Endothelial cell (in vitro differentiated cells): ENCODE results near the gene HOXD3. TPM values are rescaled to one million over a fixed set of nuclear protein-coding genes. Genes with fewer than 3 reads are reported as not detected.

Source experiments
- DNase-seq: peaks from one replicate; pipeline ENCODE4 v3.0.0; 2021; ENCODE audit warnings: low spot score
- H3K27ac Mint-ChIP-seq: one replicate; pipeline ENCODE4 v1.8.0; 2021; ENCODE audit warnings: mixed read lengths, inconsistent platforms; ENCODE audit not compliant: unreplicated experiment
- H3K27me3 Mint-ChIP-seq: one replicate; pipeline ENCODE4 v1.8.0; 2021; ENCODE audit warnings: mild to moderate bottlenecking, moderate library complexity, mixed read lengths, inconsistent platforms; ENCODE audit not compliant: unreplicated experiment
- H3K36me3 Mint-ChIP-seq: one replicate; pipeline ENCODE4 v1.8.0; 2021; ENCODE audit warnings: mild to moderate bottlenecking, low read depth, mixed read lengths, inconsistent platforms; ENCODE audit not compliant: unreplicated experiment
- H3K4me1 Mint-ChIP-seq: one replicate; pipeline ENCODE4 v1.8.0; 2021; ENCODE audit warnings: mild to moderate bottlenecking, mixed read lengths, inconsistent platforms; ENCODE audit not compliant: unreplicated experiment
- H3K4me3 Mint-ChIP-seq: one replicate; pipeline ENCODE4 v1.8.0; 2021; ENCODE audit warnings: mild to moderate bottlenecking, mixed read lengths, inconsistent platforms; ENCODE audit not compliant: unreplicated experiment
- H3K9me3 Mint-ChIP-seq: one replicate; pipeline ENCODE4 v1.8.0; 2021; ENCODE audit warnings: mixed read lengths, inconsistent platforms; ENCODE audit not compliant: unreplicated experiment
- total RNA-seq: library from RNA; stranded (reverse); fragmentation: NEBNext Ultra II Directional; extraction: Animal tissue kit (Norgen Biotek cat#: 25700); gene quantifications from one replicate; pipeline ENCODE4 v1.2.1, GENCODE V29; 2021; ENCODE audit not compliant: unreplicated experiment
- TF ChIP-seq, protein P1 (sequence below): fragments of 200-600 bp; sonication (generic); IDR thresholded peaks from one replicate; pipeline ENCODE4 v1.5.0; 2021; ENCODE audit warnings: antibody characterized with exemption; ENCODE audit not compliant: unreplicated experiment

Gene HOXD3
- total RNA-seq, 1 donor from 2014 or later: 4.1 TPM

DNA sequence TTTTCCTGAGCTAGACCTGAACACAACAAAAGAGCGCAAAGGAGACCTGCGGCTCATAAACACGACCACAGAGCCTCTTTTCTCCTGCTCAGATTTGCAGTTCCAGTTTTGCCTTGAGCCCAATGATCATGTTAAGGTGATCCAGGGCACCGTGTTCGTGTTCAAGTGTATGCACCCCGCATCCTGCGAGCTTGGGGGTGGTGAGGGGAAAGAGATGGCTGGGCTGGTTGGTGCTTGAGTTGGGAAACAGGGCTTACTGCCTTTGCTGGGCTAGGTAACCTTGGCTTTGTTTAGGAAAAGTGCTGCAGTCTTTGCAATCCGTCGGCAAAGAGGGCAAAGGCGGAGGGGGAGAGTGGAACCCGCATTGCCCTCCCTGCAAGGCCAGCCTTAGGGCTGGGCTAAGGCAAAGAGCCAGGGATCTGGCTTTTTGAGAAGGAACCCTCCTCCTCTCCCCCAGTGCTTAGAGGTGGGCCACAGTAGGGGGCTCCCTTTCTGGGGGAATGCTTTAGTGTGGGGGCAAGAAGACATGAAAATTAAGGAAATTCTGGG, 39.2 kb upstream of the HOXD3 start:
- Mint-ChIP-seq H3K36me3 (no peaks in the 10 kb centered on the region), H3K4me1 (peaks cover 13% of the 10 kb centered on the region), H3K27me3 (peaks cover 55% of the 10 kb centered on the region), H3K4me3 (no peak overlapping the region), H3K9me3 (no peaks in the 10 kb centered on the region), H3K27ac (no peak overlapping the region)
- TF ChIP-seq, protein P1, sequence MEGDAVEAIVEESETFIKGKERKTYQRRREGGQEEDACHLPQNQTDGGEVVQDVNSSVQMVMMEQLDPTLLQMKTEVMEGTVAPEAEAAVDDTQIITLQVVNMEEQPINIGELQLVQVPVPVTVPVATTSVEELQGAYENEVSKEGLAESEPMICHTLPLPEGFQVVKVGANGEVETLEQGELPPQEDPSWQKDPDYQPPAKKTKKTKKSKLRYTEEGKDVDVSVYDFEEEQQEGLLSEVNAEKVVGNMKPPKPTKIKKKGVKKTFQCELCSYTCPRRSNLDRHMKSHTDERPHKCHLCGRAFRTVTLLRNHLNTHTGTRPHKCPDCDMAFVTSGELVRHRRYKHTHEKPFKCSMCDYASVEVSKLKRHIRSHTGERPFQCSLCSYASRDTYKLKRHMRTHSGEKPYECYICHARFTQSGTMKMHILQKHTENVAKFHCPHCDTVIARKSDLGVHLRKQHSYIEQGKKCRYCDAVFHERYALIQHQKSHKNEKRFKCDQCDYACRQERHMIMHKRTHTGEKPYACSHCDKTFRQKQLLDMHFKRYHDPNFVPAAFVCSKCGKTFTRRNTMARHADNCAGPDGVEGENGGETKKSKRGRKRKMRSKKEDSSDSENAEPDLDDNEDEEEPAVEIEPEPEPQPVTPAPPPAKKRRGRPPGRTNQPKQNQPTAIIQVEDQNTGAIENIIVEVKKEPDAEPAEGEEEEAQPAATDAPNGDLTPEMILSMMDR: no peak
- no peak for DNase-seq

DNA sequence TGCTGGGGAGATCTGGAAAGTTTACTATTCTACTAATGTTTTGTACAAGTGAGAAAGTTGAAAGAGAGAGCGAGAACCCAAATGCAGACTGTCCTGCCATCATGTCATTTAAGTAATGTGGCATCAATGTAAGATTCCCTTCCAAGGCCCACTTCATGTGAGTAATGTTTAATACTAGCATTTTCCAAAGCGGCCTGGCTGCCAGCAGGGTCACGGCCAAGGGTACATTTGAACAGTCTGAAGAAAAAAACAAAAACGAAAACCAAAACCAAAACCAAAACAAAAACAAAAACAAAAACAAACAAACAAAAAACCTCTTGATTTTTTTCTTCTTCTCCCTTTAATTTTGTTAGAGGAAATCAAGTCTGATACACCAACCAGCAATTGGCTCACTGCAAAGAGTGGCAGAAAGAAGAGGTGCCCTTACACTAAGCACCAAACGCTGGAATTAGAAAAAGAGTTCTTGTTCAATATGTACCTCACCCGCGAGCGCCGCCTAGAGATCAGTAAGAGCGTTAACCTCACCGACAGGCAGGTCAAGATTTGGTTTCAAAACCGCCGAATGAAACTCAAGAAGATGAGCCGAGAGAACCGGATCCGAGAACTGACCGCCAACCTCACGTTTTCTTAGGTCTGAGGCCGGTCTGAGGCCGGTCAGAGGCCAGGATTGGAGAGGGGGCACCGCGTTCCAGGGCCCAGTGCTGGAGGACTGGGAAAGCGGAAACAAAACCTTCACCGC, 38.3 kb upstream of the HOXD3 start:
- Mint-ChIP-seq H3K4me3 (no peak overlapping the region), H3K27me3 (peaks cover 52% of the 10 kb centered on the region), H3K4me1 (peaks cover 14% of the 10 kb centered on the region), H3K9me3 (no peaks in the 10 kb centered on the region), H3K27ac (no peak overlapping the region), H3K36me3 (no peaks in the 10 kb centered on the region)
- no peak for DNase-seq
- TF ChIP-seq, protein P1: peak; percentile 64

DNA sequence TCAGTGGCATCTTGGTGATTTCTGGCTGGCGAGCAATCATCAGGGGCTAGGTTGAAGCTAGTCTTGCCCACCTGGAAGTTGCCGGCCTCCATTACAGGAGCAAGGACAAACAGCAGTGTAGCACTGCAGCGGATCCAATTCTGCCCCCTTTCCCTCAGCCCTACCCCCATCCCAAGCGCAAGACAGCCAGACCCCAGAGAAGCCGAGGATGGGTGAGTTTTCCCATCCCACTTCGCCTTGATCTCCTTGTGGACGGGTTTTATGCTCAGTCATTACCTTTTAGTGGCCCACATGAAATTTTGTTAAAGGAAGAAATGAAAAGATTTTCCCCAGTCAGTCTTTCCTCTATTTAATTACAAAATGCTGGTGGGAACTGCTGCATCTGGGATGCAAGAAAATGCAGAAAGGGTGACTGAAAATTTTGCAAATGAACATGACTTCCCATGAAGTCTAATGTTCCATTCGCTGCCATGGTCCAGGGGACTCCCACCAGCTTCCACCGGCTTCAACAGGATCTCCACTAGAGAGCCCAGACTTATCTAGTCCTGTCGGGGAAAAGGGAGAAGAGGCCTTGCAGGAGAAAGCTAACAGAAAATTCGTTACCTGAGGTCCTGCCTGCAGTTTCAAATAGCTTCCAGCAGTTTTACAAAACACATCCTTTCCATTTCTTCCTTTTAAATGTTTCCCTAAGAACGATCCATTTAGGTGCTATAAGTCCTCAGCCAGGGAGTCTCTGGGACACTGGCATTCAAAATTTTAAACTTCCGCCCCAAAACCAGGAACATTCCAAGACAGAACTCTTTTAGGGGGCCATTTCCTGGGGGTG, 36.5 kb upstream of the HOXD3 start:
- Mint-ChIP-seq H3K27me3 (peaks cover 56% of the 10 kb centered on the region), H3K9me3 (no peaks in the 10 kb centered on the region), H3K4me3 (no peak overlapping the region), H3K4me1 (peaks cover 14% of the 10 kb centered on the region), H3K36me3 (no peaks in the 10 kb centered on the region), H3K27ac (no peak overlapping the region)
- no peak for DNase-seq
- TF ChIP-seq, protein P1: no peak

DNA sequence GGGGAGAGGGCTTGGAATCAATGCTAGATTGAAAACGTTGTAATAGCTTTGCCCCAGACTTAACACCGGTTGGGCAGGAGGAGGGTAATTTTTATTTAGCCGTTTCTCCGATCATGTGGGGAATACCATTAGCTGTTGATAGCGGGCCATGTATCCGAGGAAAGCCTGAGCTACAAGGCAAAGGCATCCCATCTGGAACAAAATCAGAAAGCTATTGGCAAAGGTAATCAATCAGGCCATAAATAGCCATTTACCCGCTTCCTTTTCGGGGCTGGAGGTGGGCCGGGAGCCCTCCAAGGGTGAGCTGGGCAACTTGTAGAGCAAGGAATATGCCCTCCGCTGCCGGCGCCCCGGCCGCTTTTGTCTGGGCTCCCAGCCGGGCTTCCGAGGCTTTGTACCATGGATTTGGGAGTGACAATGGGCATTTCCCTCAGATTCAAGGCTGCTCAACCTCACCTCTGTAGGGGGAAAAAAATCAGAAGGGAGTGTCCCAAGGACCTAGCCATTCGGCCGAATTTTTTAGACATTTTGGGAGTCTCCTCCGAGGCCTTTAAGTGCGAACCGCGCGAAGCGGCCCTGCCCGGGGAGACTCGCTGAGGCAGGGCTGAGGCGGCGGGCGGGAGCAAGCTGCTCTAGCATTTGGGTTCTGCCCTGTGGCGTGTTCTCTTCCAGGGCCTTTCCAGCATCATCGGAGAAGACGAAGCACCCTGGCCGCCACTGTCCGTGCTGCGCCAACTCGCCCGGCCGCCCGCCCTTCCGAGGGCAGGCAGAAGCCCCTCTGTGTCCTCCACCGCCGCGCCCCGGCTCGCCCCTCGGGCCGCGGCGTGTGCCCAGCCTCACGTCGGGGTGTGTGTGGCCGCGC, 35.7 kb upstream of the HOXD3 start:
- Mint-ChIP-seq H3K27me3 (peaks cover 58% of the 10 kb centered on the region), H3K36me3 (no peaks in the 10 kb centered on the region), H3K4me3 (no peak overlapping the region), H3K9me3 (no peaks in the 10 kb centered on the region), H3K4me1 (peaks cover 20% of the 10 kb centered on the region), H3K27ac (no peak overlapping the region)
- DNase-seq: no peak
- TF ChIP-seq, protein P1: no peak
